ENCODE data around the gene F13A1. TPM values are rescaled to one million over a fixed set of nuclear protein-coding genes. Genes with fewer than 3 reads are reported as not detected.

F13A1 gene
- polyA plus RNA-seq, 1 donor (not counting 4 experiments of a cell fraction or from before 2014, with no cell fraction given) = not detected

DNA sequence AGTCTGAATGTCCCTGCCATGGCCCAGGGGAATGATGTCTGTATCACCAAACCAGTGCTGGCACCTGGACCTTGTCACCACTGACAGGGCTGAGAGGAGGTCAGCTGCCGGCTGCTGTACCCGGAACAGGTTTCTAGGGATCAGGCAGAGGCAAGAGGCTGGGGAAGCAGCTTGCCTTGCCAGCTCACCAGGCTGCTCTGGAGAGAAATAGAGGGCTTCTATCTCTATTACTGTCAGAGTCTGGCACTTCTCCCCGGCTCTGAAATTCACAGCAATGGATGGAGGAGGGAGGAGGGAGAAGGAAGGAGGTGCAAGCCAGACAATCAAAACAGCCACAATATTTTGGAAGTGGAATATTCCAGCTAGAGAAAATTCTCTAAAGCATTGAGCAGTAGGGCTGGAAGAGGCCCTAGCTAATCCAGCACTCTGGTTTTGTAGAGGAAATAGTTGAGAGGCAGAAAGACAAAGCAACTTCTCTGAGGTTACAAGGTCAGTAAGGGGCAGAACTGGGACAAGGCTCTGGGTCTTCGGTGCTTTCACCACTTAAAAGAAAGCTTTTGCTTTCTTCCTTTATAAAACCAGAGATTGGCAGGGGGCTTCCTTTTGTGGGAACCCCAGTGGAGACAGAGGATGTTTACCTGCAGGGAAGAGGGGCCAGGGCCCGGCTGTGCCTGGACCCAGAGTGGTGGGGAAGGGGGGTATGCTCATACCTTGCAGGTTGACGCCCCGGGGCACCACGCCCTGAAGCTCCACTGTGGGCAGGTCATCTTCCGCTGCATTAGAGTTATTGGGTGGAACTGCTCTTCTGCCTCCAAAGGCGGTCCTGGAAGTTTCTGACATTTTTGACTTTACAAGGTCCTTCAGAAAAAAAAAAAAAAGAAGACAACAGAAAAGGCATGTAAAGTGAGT is 2.4 kb downstream of the F13A1 start:
- no peaks in the 10 kb centered on the region for H3K36me3 ChIP-seq (ENCODE audit: control insufficient read depth in 2 of 2, extremely low read depth in 1 of 2, insufficient read depth in 2 of 2, low read length in 2 of 2)
- no peaks in the 10 kb centered on the region for H3K4me1 ChIP-seq (ENCODE audit: control insufficient read depth, extremely low read depth, insufficient read depth, low read length)
- H3K27ac ChIP-seq (ENCODE audit: control insufficient read depth, insufficient read depth, low read length) = no peak overlapping the region
- no peaks in the 10 kb centered on the region for H3K79me2 ChIP-seq (ENCODE audit: control insufficient read depth, insufficient read depth, low read length)
- FAIRE-seq (no peak), DNase-seq (ENCODE audit: low read depth, low spot score) (no peak)
- H3K9me3 ChIP-seq (ENCODE audit: control insufficient read depth, low read depth, low read length) = no peaks in the 10 kb centered on the region
- H3K9ac ChIP-seq (ENCODE audit: control insufficient read depth, extremely low read depth, insufficient read depth, low read length) = no peak overlapping the region
- peaks cover 35% of the 10 kb centered on the region for H3K27me3 ChIP-seq (ENCODE audit: control insufficient read depth, extremely low read depth, insufficient read depth, low read length)
- H3K4me3 ChIP-seq (ENCODE audit: control insufficient read depth in 2 of 3, extremely low read depth in 1 of 3, insufficient read depth in 2 of 3, low read depth in 1 of 3, low read length in 3 of 3) = no peak overlapping the region
- H4K20me1 ChIP-seq (ENCODE audit: control insufficient read depth, extremely low read depth, insufficient read depth, low read length) = no peaks in the 10 kb centered on the region
- no peak overlapping the region for H2AFZ ChIP-seq (ENCODE audit: control insufficient read depth, low read length)
- no peaks in the 10 kb centered on the region for H3K9me1 ChIP-seq (ENCODE audit: control insufficient read depth, extremely low read depth, insufficient read depth, low read length)
- TF ChIP-seq EZH2 (IDR thresholded peaks at IDR 0.05; ENCODE audit: low read length) = no peak
- TF ChIP-seq, protein P1, sequence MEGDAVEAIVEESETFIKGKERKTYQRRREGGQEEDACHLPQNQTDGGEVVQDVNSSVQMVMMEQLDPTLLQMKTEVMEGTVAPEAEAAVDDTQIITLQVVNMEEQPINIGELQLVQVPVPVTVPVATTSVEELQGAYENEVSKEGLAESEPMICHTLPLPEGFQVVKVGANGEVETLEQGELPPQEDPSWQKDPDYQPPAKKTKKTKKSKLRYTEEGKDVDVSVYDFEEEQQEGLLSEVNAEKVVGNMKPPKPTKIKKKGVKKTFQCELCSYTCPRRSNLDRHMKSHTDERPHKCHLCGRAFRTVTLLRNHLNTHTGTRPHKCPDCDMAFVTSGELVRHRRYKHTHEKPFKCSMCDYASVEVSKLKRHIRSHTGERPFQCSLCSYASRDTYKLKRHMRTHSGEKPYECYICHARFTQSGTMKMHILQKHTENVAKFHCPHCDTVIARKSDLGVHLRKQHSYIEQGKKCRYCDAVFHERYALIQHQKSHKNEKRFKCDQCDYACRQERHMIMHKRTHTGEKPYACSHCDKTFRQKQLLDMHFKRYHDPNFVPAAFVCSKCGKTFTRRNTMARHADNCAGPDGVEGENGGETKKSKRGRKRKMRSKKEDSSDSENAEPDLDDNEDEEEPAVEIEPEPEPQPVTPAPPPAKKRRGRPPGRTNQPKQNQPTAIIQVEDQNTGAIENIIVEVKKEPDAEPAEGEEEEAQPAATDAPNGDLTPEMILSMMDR (optimal IDR thresholded peaks at IDR 0.05 in 1 of 3, IDR thresholded peaks at IDR 0.05 in 1 of 3, conservative IDR thresholded peaks at IDR 0.05 in 1 of 3; ENCODE audit: extremely low read depth in 1 of 3, insufficient read depth in 2 of 3, low read length in 3 of 3) = no peak
- dilution Hi-C loops (cut with MboI; ENCODE audit: extremely low pct_ligation_motif_present, low sequenced_read_pairs) = no loop called here
- H3K4me2 ChIP-seq (ENCODE audit: control insufficient read depth, extremely low read depth, insufficient read depth, low read depth, low read length) = no peak overlapping the region

DNA sequence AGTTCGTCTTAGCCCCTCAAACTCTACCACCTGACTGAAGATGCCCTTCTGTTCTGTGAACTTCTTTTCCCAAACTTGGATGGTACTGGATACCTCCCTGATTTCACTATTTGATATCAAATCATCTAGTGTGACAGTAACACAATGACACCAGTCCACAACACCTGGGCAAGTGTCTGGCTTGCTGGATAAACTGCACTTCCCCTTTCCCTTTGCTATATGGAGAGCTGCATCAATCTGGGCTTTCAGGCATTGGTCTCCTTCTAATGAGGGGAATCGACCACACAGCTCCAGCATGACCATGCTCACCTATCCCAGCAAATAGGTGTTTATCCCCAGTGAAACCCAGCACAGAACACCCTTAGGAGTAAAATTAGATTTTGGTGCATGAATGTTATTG is 3.1 kb downstream of the F13A1 start:
- DNase-seq (ENCODE audit: low read depth, low spot score) (no peak), FAIRE-seq (no peak)
- Histone ChIP-seq H3K9me3 (ENCODE audit: control insufficient read depth, low read depth, low read length) (no peaks in the 10 kb centered on the region), H3K36me3 (ENCODE audit: control insufficient read depth in 2 of 2, extremely low read depth in 1 of 2, insufficient read depth in 2 of 2, low read length in 2 of 2) (no peaks in the 10 kb centered on the region), H3K4me1 (ENCODE audit: control insufficient read depth, extremely low read depth, insufficient read depth, low read length) (no peaks in the 10 kb centered on the region), H3K4me2 (ENCODE audit: control insufficient read depth, extremely low read depth, insufficient read depth, low read depth, low read length) (no peak overlapping the region), H3K79me2 (ENCODE audit: control insufficient read depth, insufficient read depth, low read length) (no peaks in the 10 kb centered on the region), H3K4me3 (ENCODE audit: control insufficient read depth in 2 of 3, extremely low read depth in 1 of 3, insufficient read depth in 2 of 3, low read depth in 1 of 3, low read length in 3 of 3) (no peak overlapping the region), H4K20me1 (ENCODE audit: control insufficient read depth, extremely low read depth, insufficient read depth, low read length) (no peaks in the 10 kb centered on the region), H3K27me3 (ENCODE audit: control insufficient read depth, extremely low read depth, insufficient read depth, low read length) (peaks cover 32% of the 10 kb centered on the region), H2AFZ (ENCODE audit: control insufficient read depth, low read length) (no peak overlapping the region), H3K9ac (ENCODE audit: control insufficient read depth, extremely low read depth, insufficient read depth, low read length) (no peak overlapping the region), H3K9me1 (ENCODE audit: control insufficient read depth, extremely low read depth, insufficient read depth, low read length) (no peaks in the 10 kb centered on the region), H3K27ac (ENCODE audit: control insufficient read depth, insufficient read depth, low read length) (no peak overlapping the region)
- no peak for TF ChIP-seq EZH2 (IDR thresholded peaks at IDR 0.05; ENCODE audit: low read length)
- TF ChIP-seq, protein P1 (optimal IDR thresholded peaks at IDR 0.05 in 1 of 3, IDR thresholded peaks at IDR 0.05 in 1 of 3, conservative IDR thresholded peaks at IDR 0.05 in 1 of 3; ENCODE audit: extremely low read depth in 1 of 3, insufficient read depth in 2 of 3, low read length in 3 of 3) = no peak
- dilution Hi-C loops (cut with MboI; ENCODE audit: extremely low pct_ligation_motif_present, low sequenced_read_pairs) = no loop called here

Data from keratinocyte (primary cell).